PFSK-1 (cell line): ENCODE measurements around the gene ARFGAP3.

Experiments used
- FOXP2 ChIP-seq: optimal IDR thresholded peaks from 2 replicates; pipeline ENCODE3; 2011; ENCODE audit warnings: borderline replicate concordance, control low read depth, inconsistent platforms; ENCODE audit not compliant: insufficient read depth; ENCODE audit errors: extremely low read length, extremely low read depth
- POLR2AphosphoS5 ChIP-seq: IDR thresholded peaks from 2 replicates; pipeline ENCODE4 v1.6.1; 2012; ENCODE audit warnings: low read depth, mild to moderate bottlenecking, control low read depth, low read length, moderate library complexity
- SIN3A ChIP-seq: IDR thresholded peaks from 2 replicates; pipeline ENCODE4 v1.6.1; 2012; ENCODE audit warnings: mild to moderate bottlenecking, low read length, moderate library complexity, borderline replicate concordance; ENCODE audit not compliant: insufficient read depth
- TAF1 ChIP-seq: IDR thresholded peaks from 2 replicates; pipeline ENCODE4 v1.6.1; 2012; ENCODE audit warnings: low read length, control low read depth, borderline replicate concordance; ENCODE audit not compliant: insufficient read depth

DNA sequence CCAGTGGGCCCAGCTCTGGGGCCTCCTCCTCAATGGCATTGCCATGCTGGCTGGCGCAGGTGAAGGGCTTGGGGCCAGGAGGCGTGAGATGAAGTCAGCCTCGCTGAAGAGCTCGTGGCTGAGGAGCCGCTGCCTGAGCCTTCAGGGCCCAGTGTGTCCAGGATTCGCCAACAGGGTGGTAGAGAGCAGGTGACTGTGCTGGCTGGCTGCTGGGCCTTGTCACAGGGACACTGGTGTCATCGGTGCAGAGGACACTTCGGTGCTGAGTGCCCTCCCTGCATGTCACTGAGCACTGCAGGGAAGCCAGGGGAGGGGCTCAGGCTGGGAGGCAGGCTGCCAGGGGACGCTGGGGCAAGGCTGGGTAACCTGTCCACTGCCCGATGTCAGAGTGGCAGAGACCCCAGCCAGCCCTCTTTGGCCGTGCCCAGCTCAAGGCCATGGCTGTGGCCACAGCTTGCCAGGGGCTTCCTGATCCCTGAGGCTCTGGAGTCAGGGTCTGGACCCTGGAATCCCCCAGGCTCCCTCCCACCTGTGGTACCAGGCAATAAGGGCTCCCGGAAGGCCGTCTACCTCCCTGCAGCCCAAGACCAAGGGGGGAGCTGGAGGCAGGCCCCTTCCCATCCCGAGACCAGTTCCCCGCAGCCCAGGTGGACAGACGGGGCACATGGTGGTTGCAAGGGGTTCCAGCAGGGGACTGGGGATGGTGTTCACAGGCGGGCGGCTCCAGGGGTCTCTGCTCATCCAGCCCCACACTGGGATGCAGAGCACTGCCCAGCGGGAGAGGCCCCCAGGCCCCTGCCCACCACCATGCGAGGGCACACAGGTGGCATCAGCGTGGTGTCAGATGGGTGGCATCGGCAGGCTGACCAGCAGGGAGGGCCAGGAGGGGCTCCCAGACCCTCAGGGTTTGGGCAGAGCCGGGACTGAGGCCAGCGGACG lies 63.9 kb downstream of the ARFGAP3 start:
- TF ChIP-seq SIN3A = no peak
- no peak for TF ChIP-seq POLR2AphosphoS5
- no peak for TF ChIP-seq TAF1
- TF ChIP-seq FOXP2 = no peak
